Dermis microvascular lymphatic vessel endothelial cell (primary cell): Measurements from ENCODE around the gene C10orf67. TPM values are rescaled to one million over a fixed set of nuclear protein-coding genes. Genes with fewer than 3 reads are reported as not detected.

Experiments used
- DNase-seq, 2 donors: peaks; one replicate each; pipeline versions ENCODE4 v3.0.0 to v3.0.0-alpha.2; 2010; ENCODE audit warnings: low read depth in 2 of 2
- total RNA-seq: library from RNA; depleted of rRNA; stranded (reverse); fragments of >200 nt; gene quantifications from 2 replicates; pipeline ENCODE4 v1.2.1, GENCODE V29; 2014

C10orf67 gene
- total RNA-seq, 1 donor from 2014 or later = not detected

- no peak for DNase-seq
Observed at GRCh38 chr10:23174074-23174976, 170.3 kb downstream of the C10orf67 start.

GRCh38 chr10:23173214-23174073 lies 171.2 kb downstream of the C10orf67 start:
- DNase-seq = no peak

GRCh38 chr10:23172429-23173213 lies 172.0 kb downstream of the C10orf67 start:
- no peak for DNase-seq

GRCh38 chr10:23171232-23171876 lies 173.2 kb downstream of the C10orf67 start:
- DNase-seq = peak; percentile 24 to 45

- peak; percentile 42 to 69 for DNase-seq
Observed at GRCh38 chr10:23158370-23158769, 186.2 kb downstream of the C10orf67 start.

GRCh38 chr10:23157691-23158369 lies 186.8 kb downstream of the C10orf67 start:
- peak; percentile 3 to 47 for DNase-seq

GRCh38 chr10:23157239-23157681 lies 187.3 kb downstream of the C10orf67 start:
- no peak for DNase-seq

GRCh38 chr10:23156447-23157150 lies 188.0 kb downstream of the C10orf67 start:
- DNase-seq = no peak

- no peak for DNase-seq
Observed at GRCh38 chr10:23155169-23155568, 189.4 kb downstream of the C10orf67 start.

Other genes with a start within 250 kb of the C10orf67 start
- gene MSRB2, start 249.2 kb downstream of the C10orf67 start, total RNA-seq = 9.0 and 11.1 TPM in 2 replicates
- not detected in 2 replicates for gene PTF1A, start 152.5 kb downstream of the C10orf67 start, total RNA-seq
- 4.7 and 8.5 TPM in 2 replicates for gene OTUD1, start 94.3 kb upstream of the C10orf67 start, total RNA-seq